ENCODE data around the gene ZNF536.
"Not testable (repeated sequence)": the region's sequence is repeated elsewhere in the genome, so short reads cannot be mapped to it uniquely, and the experiment has no call there.

ZNF536 gene

DNA sequence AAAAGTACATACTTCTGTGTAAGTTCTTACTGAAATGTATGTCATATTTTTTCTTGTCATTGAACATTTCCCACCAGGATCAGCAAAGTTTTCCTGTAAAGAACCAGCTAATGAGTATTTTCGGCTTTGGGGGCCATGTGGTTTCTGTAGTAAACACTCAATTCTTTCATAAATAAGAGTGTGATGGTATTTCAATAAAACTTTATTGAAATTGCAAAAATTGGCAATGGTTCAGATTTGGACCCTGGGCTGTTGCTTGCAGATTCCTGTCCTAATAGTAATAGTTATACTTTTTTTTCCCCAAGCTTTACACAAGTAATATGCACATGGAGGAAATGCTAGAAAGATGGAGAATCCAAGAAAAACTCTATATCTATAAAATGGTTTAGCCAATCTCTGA is 83.7 kb downstream of the ZNF536 start:
- Histone ChIP-seq H2AFZ (no peak overlapping the region), H3K4me1 (no peaks in the 10 kb centered on the region), H3K9ac (no peak overlapping the region), H3K27ac (no peak overlapping the region), H3K9me3 (ENCODE audit: control insufficient read depth, low read length) (no peaks in the 10 kb centered on the region), H3K36me3 (ENCODE audit: control insufficient read depth, insufficient read depth, low read length) (no peaks in the 10 kb centered on the region), H3K4me2 (ENCODE audit: low read length) (no peak overlapping the region), H3K27me3 (ENCODE audit: control insufficient read depth, insufficient read depth, low read length) (no peaks in the 10 kb centered on the region), H3K79me2 (no peaks in the 10 kb centered on the region), H3K4me3 (ENCODE audit: low read depth, low read length) (no peak overlapping the region)
- TF ChIP-seq, protein P1, sequence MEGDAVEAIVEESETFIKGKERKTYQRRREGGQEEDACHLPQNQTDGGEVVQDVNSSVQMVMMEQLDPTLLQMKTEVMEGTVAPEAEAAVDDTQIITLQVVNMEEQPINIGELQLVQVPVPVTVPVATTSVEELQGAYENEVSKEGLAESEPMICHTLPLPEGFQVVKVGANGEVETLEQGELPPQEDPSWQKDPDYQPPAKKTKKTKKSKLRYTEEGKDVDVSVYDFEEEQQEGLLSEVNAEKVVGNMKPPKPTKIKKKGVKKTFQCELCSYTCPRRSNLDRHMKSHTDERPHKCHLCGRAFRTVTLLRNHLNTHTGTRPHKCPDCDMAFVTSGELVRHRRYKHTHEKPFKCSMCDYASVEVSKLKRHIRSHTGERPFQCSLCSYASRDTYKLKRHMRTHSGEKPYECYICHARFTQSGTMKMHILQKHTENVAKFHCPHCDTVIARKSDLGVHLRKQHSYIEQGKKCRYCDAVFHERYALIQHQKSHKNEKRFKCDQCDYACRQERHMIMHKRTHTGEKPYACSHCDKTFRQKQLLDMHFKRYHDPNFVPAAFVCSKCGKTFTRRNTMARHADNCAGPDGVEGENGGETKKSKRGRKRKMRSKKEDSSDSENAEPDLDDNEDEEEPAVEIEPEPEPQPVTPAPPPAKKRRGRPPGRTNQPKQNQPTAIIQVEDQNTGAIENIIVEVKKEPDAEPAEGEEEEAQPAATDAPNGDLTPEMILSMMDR (IDR thresholded peaks at IDR 0.05): no peak

DNA sequence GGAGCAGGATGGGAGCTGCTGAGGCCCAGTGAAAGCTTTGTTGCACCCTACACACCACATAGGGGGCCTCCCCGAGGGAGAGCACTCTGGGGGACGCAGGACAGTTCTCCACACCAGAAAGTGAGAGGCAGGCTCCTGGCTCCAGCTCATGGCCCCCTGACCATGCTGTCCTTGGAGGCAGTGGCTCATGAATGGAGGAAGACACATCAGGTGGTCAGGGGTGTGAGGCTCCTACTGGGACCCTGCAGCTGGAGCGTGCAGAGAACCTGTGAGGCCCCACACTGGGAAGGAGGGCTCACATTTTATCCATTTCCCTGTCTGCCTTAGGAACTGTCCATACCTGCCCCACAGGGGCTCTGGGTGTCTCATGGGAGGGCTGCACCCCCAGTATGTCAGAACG is 85.3 kb downstream of the ZNF536 start:
- no peak overlapping the region for H3K27ac ChIP-seq
- H3K27me3 ChIP-seq (ENCODE audit: control insufficient read depth, insufficient read depth, low read length): no peaks in the 10 kb centered on the region
- no peak overlapping the region for H3K9ac ChIP-seq
- no peak overlapping the region for H2AFZ ChIP-seq
- H3K79me2 ChIP-seq: no peaks in the 10 kb centered on the region
- H3K4me1 ChIP-seq: no peaks in the 10 kb centered on the region
- H3K9me3 ChIP-seq (ENCODE audit: control insufficient read depth, low read length): no peaks in the 10 kb centered on the region
- no peak overlapping the region for H3K4me2 ChIP-seq (ENCODE audit: low read length)
- no peak overlapping the region for H3K4me3 ChIP-seq (ENCODE audit: low read depth, low read length)
- TF ChIP-seq, protein P1 (IDR thresholded peaks at IDR 0.05): no peak
- no peaks in the 10 kb centered on the region for H3K36me3 ChIP-seq (ENCODE audit: control insufficient read depth, insufficient read depth, low read length)

DNA sequence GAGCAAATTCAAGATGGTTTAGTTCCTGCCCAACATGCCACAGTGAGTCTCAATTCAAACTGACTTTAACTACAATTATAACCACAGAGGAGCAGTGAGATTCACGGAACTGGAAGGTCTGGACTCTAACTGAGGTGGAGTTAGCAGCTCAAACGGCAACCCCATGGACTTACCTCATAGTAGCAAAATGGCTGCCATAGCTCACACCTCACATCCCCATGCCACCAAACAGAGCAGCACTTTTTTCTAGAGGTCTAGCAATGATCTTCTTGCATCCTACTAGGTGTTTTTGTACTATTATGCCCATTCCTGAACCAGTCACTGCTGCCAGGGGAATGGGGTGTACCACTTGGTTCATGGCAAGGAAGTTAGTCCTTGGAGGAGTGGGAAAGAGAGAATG is 87.7 kb downstream of the ZNF536 start:
- no peaks in the 10 kb centered on the region for H3K36me3 ChIP-seq (ENCODE audit: control insufficient read depth, insufficient read depth, low read length)
- no peaks in the 10 kb centered on the region for H3K9me3 ChIP-seq (ENCODE audit: control insufficient read depth, low read length)
- H3K27me3 ChIP-seq (ENCODE audit: control insufficient read depth, insufficient read depth, low read length): no peaks in the 10 kb centered on the region
- no peak overlapping the region for H2AFZ ChIP-seq
- no peak overlapping the region for H3K27ac ChIP-seq
- no peak overlapping the region for H3K4me3 ChIP-seq (ENCODE audit: low read depth, low read length)
- H3K79me2 ChIP-seq: no peaks in the 10 kb centered on the region
- H3K4me2 ChIP-seq (ENCODE audit: low read length): no peak overlapping the region
- no peak overlapping the region for H3K9ac ChIP-seq
- TF ChIP-seq, protein P1 (IDR thresholded peaks at IDR 0.05): no peak
- no peaks in the 10 kb centered on the region for H3K4me1 ChIP-seq

DNA sequence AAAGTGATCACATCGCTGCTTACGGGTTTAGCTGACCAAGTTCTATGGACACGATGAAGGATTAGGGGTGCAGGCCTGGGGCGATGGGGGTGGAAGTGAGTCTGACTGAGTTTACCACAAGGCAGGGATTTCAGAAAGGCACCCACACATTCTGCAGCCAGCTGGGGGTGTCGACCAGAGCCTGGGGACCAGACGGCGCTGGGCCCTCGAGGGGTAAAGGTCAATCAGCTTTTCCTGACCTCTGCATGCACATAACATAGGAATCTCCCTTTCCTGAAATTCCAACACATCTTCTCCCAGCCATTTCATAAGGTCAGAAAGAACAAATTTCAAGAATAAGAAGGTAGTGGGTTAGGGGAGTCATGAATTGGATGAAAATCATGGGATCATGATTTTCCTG is 92.0 kb downstream of the ZNF536 start:
- no peak overlapping the region for H3K4me2 ChIP-seq (ENCODE audit: low read length)
- no peaks in the 10 kb centered on the region for H3K27me3 ChIP-seq (ENCODE audit: control insufficient read depth, insufficient read depth, low read length)
- H3K4me3 ChIP-seq (ENCODE audit: low read depth, low read length): no peak overlapping the region
- TF ChIP-seq, protein P1 (IDR thresholded peaks at IDR 0.05): no peak
- H2AFZ ChIP-seq: no peak overlapping the region
- no peaks in the 10 kb centered on the region for H3K79me2 ChIP-seq
- no peak overlapping the region for H3K27ac ChIP-seq
- no peak overlapping the region for H3K9ac ChIP-seq
- H3K4me1 ChIP-seq: no peaks in the 10 kb centered on the region
- H3K9me3 ChIP-seq (ENCODE audit: control insufficient read depth, low read length): no peaks in the 10 kb centered on the region
- no peaks in the 10 kb centered on the region for H3K36me3 ChIP-seq (ENCODE audit: control insufficient read depth, insufficient read depth, low read length)

DNA sequence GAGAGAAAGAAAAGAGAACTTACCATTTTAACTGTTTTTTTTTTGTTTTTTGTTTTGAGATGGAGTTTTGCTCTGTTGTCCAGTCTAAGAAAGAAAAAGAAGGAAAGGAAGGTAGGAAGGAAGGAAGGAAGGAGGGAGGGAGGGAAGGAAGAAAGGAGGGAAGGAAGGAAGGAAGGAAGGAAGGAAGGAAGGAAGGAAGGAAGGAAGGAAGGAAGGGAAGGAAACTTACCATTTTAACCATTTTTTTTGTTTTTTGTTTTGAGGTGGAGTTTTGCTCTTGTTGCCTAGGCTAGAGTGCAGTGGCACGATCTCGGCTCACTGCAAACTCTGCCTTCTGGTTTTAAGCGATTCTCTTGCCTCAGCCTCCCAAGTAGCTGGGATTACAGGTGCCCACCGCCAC is 94.4 kb downstream of the ZNF536 start:
- H3K4me1 ChIP-seq; H3K4me2 ChIP-seq (ENCODE audit: low read length); H3K9ac ChIP-seq; H3K36me3 ChIP-seq (ENCODE audit: control insufficient read depth, insufficient read depth, low read length); H3K79me2 ChIP-seq; H3K27ac ChIP-seq; H3K27me3 ChIP-seq (ENCODE audit: control insufficient read depth, insufficient read depth, low read length); H3K9me3 ChIP-seq (ENCODE audit: control insufficient read depth, low read length); H2AFZ ChIP-seq; H3K4me3 ChIP-seq (ENCODE audit: low read depth, low read length): not testable (repeated sequence)

Data from parathyroid adenoma (tissue), 2 donors.